GM10266 (cell line): ENCODE measurements around the gene KLHL28.

Experiments used
- DNase-seq: peaks from one replicate; pipeline ENCODE4 v3.0.0; 2012; ENCODE audit errors: extremely low spot score
- CTCF ChIP-seq: IDR thresholded peaks from 2 replicates; pipeline ENCODE4 v1.5.1; 2012; ENCODE audit warnings: mild to moderate bottlenecking, low read depth; ENCODE audit not compliant: control insufficient read depth, insufficient read depth; ENCODE audit errors: missing control alignments

KLHL28 gene

DNA sequence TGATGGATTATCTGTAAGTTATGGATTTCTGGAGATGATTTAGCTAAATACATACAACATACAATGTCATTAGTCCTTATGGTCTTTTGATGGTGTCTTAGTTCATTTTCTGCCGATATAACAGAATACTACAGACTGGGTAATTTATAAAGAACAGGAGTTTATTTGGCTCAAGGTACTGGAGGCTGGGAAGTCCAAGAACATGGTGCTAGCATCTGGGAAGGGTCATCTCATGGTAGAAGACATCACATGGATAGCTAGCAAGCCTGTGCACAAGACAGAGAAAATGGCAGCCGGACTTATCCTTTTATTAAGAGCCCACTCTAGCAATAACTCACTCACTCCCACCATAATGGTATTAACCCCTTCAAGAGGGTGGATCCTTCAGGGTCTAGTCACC is 24.2 kb downstream of the KLHL28 start:
- TF ChIP-seq CTCF, result no peak
- no peak for DNase-seq

DNA sequence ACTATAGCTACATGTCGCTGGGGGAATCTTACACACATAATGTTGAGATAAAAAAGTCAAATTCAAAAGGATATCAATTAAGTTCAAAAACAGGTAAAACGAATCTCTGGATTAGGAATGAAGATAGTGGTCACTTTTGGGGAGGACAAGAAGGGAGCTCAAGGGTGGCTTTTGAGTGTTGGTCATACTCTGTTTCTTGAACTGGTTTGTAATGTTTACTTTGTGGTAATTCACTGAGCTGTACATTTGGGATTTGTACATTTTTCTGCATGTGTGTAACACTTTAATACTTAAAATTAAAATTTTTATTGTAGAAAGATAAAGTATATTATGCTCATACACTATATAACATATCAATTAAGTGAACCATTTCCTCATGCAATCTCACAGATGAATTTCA is 26.6 kb downstream of the KLHL28 start:
- TF ChIP-seq CTCF, result no peak
- DNase-seq, result no peak

GRCh38 chr14:44928793-44929192 is 33.0 kb downstream of the KLHL28 start:
- no peak for DNase-seq
- no peak for TF ChIP-seq CTCF

- DNase-seq, result no peak
- TF ChIP-seq CTCF, result no peak
Observed at GRCh38 chr14:44914849-44915248, 46.9 kb downstream of the KLHL28 start.

- TF ChIP-seq CTCF, result no peak
- DNase-seq, result no peak
Observed at GRCh38 chr14:44912041-44912869, 49.5 kb downstream of the KLHL28 start.

GRCh38 chr14:44910821-44911220 is 50.9 kb downstream of the KLHL28 start:
- DNase-seq, result no peak
- no peak for TF ChIP-seq CTCF

GRCh38 chr14:44901696-44902095 is 60.1 kb downstream of the KLHL28 start:
- TF ChIP-seq CTCF, result no peak
- DNase-seq, result no peak
